Parathyroid adenoma (tissue), 2 donors: ENCODE results near the gene RPL13.

Source experiments
- H2AFZ ChIP-seq: fragments of 300-600 bp; sonication (generic); one replicate; pipeline ENCODE4 v1.7.0; 2017; ENCODE audit warnings: antibody characterized with exemption, mild to moderate bottlenecking
- H3K27ac ChIP-seq: fragments of 300-600 bp; sonication (generic); one replicate; pipeline ENCODE4 v1.7.0; 2017
- H3K27me3 ChIP-seq: fragments of 300-600 bp; sonication (generic); one replicate; pipeline ENCODE4 v1.7.0; 2017; ENCODE audit warnings: low read length; ENCODE audit not compliant: control insufficient read depth, insufficient read depth
- H3K36me3 ChIP-seq: fragments of 300-600 bp; sonication (generic); one replicate; pipeline ENCODE4 v1.7.0; 2017; ENCODE audit warnings: low read length; ENCODE audit not compliant: control insufficient read depth, insufficient read depth
- H3K4me1 ChIP-seq: fragments of 300-600 bp; sonication (generic); one replicate; pipeline ENCODE4 v1.7.0; 2017; ENCODE audit warnings: control low read depth
- H3K4me2 ChIP-seq: fragments of 300-600 bp; sonication (generic); one replicate; pipeline ENCODE4 v1.7.0; 2017; ENCODE audit warnings: low read length
- H3K4me3 ChIP-seq: fragments of 300-600 bp; sonication (generic); one replicate; pipeline ENCODE4 v1.7.0; 2017; ENCODE audit warnings: low read depth, low read length
- H3K79me2 ChIP-seq: fragments of 300-600 bp; sonication (generic); one replicate; pipeline ENCODE4 v1.7.0; 2017; ENCODE audit warnings: control low read depth
- H3K9ac ChIP-seq: fragments of 300-600 bp; sonication (generic); one replicate; pipeline ENCODE4 v1.7.0; 2017; ENCODE audit warnings: mild to moderate bottlenecking
- H3K9me3 ChIP-seq: fragments of 300-600 bp; sonication (generic); one replicate; pipeline ENCODE4 v1.7.0; 2017; ENCODE audit warnings: low read length; ENCODE audit not compliant: control insufficient read depth
- CTCF ChIP-seq: fragments of 300-600 bp; sonication (generic); IDR thresholded peaks from one replicate; pipeline ENCODE4 v1.7.0; 2017; ENCODE audit warnings: antibody characterized with exemption, mild to moderate bottlenecking
- donor health status: primary hyperparathyroidism.

Gene RPL13

GRCh38 chr16:89599451-89599858, 39.0 kb downstream of the RPL13 start:
- Histone ChIP-seq H3K4me1 (no peaks in the 10 kb centered on the region), H3K9me3 (no peaks in the 10 kb centered on the region), H3K9ac (no peak overlapping the region), H3K36me3 (no peaks in the 10 kb centered on the region), H3K4me2 (no peak overlapping the region), H2AFZ (no peak overlapping the region), H3K27me3 (no peaks in the 10 kb centered on the region), H3K4me3 (no peak overlapping the region), H3K27ac (no peak overlapping the region), H3K79me2 (no peaks in the 10 kb centered on the region)
- TF ChIP-seq CTCF = no peak

GRCh38 chr16:89599902-89600301, 39.4 kb downstream of the RPL13 start:
- Histone ChIP-seq H3K4me3 (no peak overlapping the region), H2AFZ (no peak overlapping the region), H3K9me3 (no peaks in the 10 kb centered on the region), H3K27ac (no peak overlapping the region), H3K27me3 (no peaks in the 10 kb centered on the region), H3K36me3 (no peaks in the 10 kb centered on the region), H3K9ac (no peak overlapping the region), H3K4me2 (no peak overlapping the region), H3K79me2 (no peaks in the 10 kb centered on the region), H3K4me1 (no peaks in the 10 kb centered on the region)
- TF ChIP-seq CTCF = no peak

- no peak for TF ChIP-seq CTCF
- no peak overlapping the region for H3K4me2 ChIP-seq
- no peaks in the 10 kb centered on the region for H3K79me2 ChIP-seq
- H3K9ac ChIP-seq = no peak overlapping the region
- H3K9me3 ChIP-seq = no peaks in the 10 kb centered on the region
- H3K27ac ChIP-seq = no peak overlapping the region
- H3K4me1 ChIP-seq = no peaks in the 10 kb centered on the region
- no peaks in the 10 kb centered on the region for H3K27me3 ChIP-seq
- no peaks in the 10 kb centered on the region for H3K36me3 ChIP-seq
- H3K4me3 ChIP-seq = no peak overlapping the region
- H2AFZ ChIP-seq = no peak overlapping the region
Measured at GRCh38 chr16:89600427-89600826, 39.9 kb downstream of the RPL13 start.

GRCh38 chr16:89600956-89601355, 40.5 kb downstream of the RPL13 start:
- no peak for TF ChIP-seq CTCF
- no peak overlapping the region for H2AFZ ChIP-seq
- no peaks in the 10 kb centered on the region for H3K4me1 ChIP-seq
- no peak overlapping the region for H3K4me2 ChIP-seq
- H3K9ac ChIP-seq = no peak overlapping the region
- no peaks in the 10 kb centered on the region for H3K36me3 ChIP-seq
- no peaks in the 10 kb centered on the region for H3K79me2 ChIP-seq
- no peaks in the 10 kb centered on the region for H3K27me3 ChIP-seq
- no peaks in the 10 kb centered on the region for H3K9me3 ChIP-seq
- H3K4me3 ChIP-seq = no peak overlapping the region
- H3K27ac ChIP-seq = no peak overlapping the region

- Histone ChIP-seq H3K4me2 (no peak overlapping the region), H3K36me3 (no peaks in the 10 kb centered on the region), H3K27me3 (no peaks in the 10 kb centered on the region), H3K79me2 (no peaks in the 10 kb centered on the region), H3K4me3 (no peak overlapping the region), H3K9ac (no peak overlapping the region), H3K27ac (no peak overlapping the region), H3K9me3 (no peaks in the 10 kb centered on the region), H3K4me1 (no peaks in the 10 kb centered on the region), H2AFZ (no peak overlapping the region)
- TF ChIP-seq CTCF = no peak
Measured at GRCh38 chr16:89601906-89602272, 41.4 kb downstream of the RPL13 start.
